Fibroblast of peridontal ligament (primary cell): ENCODE results near the gene PSME3IP1.
"Not testable (repeated sequence)": the region's sequence is repeated elsewhere in the genome, so short reads cannot be mapped to it uniquely, and the experiment has no call there.

Experiments
- DNase-seq: peaks from one replicate; pipeline ENCODE4 v3.0.0-alpha.2; 2010; ENCODE audit errors: extremely low read depth

Gene PSME3IP1

GRCh38 chr16:57125376-57125775 is 60.5 kb downstream of the PSME3IP1 start:
- no peak for DNase-seq

GRCh38 chr16:57123974-57124674 is 61.7 kb downstream of the PSME3IP1 start:
- DNase-seq: no peak

- DNase-seq: no peak
Measured at GRCh38 chr16:57123216-57123973, 62.4 kb downstream of the PSME3IP1 start.

- DNase-seq: no peak
Measured at GRCh38 chr16:57118461-57119084, 67.3 kb downstream of the PSME3IP1 start.

- peak; percentile 23 for DNase-seq
Measured at GRCh38 chr16:57115514-57116182, 70.2 kb downstream of the PSME3IP1 start.

GRCh38 chr16:57115168-57115513 is 70.7 kb downstream of the PSME3IP1 start:
- DNase-seq: no peak

GRCh38 chr16:57113664-57114063 is 72.2 kb downstream of the PSME3IP1 start:
- no peak for DNase-seq

GRCh38 chr16:57113042-57113453 is 72.8 kb downstream of the PSME3IP1 start:
- peak; percentile 58 for DNase-seq

GRCh38 chr16:57112403-57113041 is 73.3 kb downstream of the PSME3IP1 start:
- DNase-seq: no peak

- DNase-seq: no peak
Measured at GRCh38 chr16:57111420-57111819, 74.4 kb downstream of the PSME3IP1 start.

GRCh38 chr16:57110937-57111336 is 74.9 kb downstream of the PSME3IP1 start:
- no peak for DNase-seq

- not testable (repeated sequence) for DNase-seq
Measured at GRCh38 chr16:57109259-57110105, 76.4 kb downstream of the PSME3IP1 start.

GRCh38 chr16:57108432-57108831 is 77.4 kb downstream of the PSME3IP1 start:
- DNase-seq: no peak

- no peak for DNase-seq
Measured at GRCh38 chr16:57107321-57107922, 78.4 kb downstream of the PSME3IP1 start.

GRCh38 chr16:57106767-57107166 is 79.1 kb downstream of the PSME3IP1 start:
- DNase-seq: no peak

GRCh38 chr16:57105184-57105583 is 80.7 kb downstream of the PSME3IP1 start:
- no peak for DNase-seq

- no peak for DNase-seq
Measured at GRCh38 chr16:57104706-57105105, 81.1 kb downstream of the PSME3IP1 start.

GRCh38 chr16:57102888-57103851 is 82.7 kb downstream of the PSME3IP1 start:
- DNase-seq: no peak
